ENCODE results near the gene SORCS1. TPM values are rescaled to one million over a fixed set of nuclear protein-coding genes. Genes with fewer than 3 reads are reported as not detected.

SORCS1 gene
- total RNA-seq, 1 experiment from 2014 or later = not detected

GRCh38 chr10:106931853-106932249, 232.7 kb downstream of the SORCS1 start:
- POLR2A ChIA-PET = no interaction called here
- no TSS peak for BruUV-seq (replicated peaks)

GRCh38 chr10:106931159-106931852, 233.2 kb downstream of the SORCS1 start:
- Histone ChIP-seq H3K36me3 (ENCODE audit: control insufficient read depth in 1 of 2, insufficient read depth in 2 of 2, low read length in 2 of 2) (no peaks in the 10 kb centered on the region), H3K9me2 (ENCODE audit: insufficient read depth) (no peaks in the 10 kb centered on the region), H3K4me3 (replicated peaks in 1 of 2; ENCODE audit: low read depth in 1 of 2, low read length in 2 of 2) (no peak overlapping the region), H3K4me2 (ENCODE audit: low read length) (no peak overlapping the region), H2AFZ (ENCODE audit: low read depth, low read length, poor library complexity, severe bottlenecking) (no peak overlapping the region), H3K79me2 (ENCODE audit: insufficient read depth, low read length) (no peaks in the 10 kb centered on the region), H3K27me3 (ENCODE audit: insufficient read depth, low read length) (no peaks in the 10 kb centered on the region), H3K9ac (ENCODE audit: low read length) (no peak overlapping the region), H4K20me1 (ENCODE audit: insufficient read depth) (no peaks in the 10 kb centered on the region), H3K27ac (ENCODE audit: low read depth, low read length) (no peak overlapping the region), H3K9me3 (ENCODE audit: control insufficient read depth in 1 of 2, insufficient read depth in 1 of 2, low read depth in 1 of 2, low read length in 2 of 2) (peaks cover 23 to 31% of the 10 kb centered on the region in 2 experiments; a peak in 2 of 4 replicates), H3K4me1 (ENCODE audit: control insufficient read depth in 1 of 2, insufficient read depth in 2 of 2, low read length in 2 of 2) (no peaks in the 10 kb centered on the region)
- POLR2A ChIA-PET = no interaction called here
- DNase-seq (ENCODE audit: low read depth, low spot score) = no peak
- no TSS peak for BruUV-seq (replicated peaks)
- RAD21 ChIA-PET (ENCODE audit: low non-redundant PET in 1 of 2, low total read pairs in 2 of 2, uncharacterized antibody in 2 of 2, unreplicated experiment in 2 of 2) = no interaction called here
- CTCF ChIA-PET = no interaction called here
- intact Hi-C loops (cut with micrococcal nuclease) = no loop called here
- no peak for ATAC-seq
- no peak for TF ChIP-seq RAD21 (IDR thresholded peaks at IDR 0.05; ENCODE audit: low read depth)
- no peak for TF ChIP-seq TCF7L2 (IDR thresholded peaks at IDR 0.05; ENCODE audit: borderline replicate concordance, extremely low read depth, insufficient read depth, insufficient read length)
- no peak for TF ChIP-seq POLR2AphosphoS5 (IDR thresholded peaks at IDR 0.05; ENCODE audit: low read depth, low read length)
- TF ChIP-seq SRF (IDR thresholded peaks at IDR 0.05; ENCODE audit: low read depth) = no peak
- TF ChIP-seq ZBTB33 (IDR thresholded peaks at IDR 0.05; ENCODE audit: extremely low read depth, insufficient replicate concordance, low read length) = no peak
- TF ChIP-seq ZNF274 (IDR thresholded peaks at IDR 0.05; ENCODE audit: low read depth, low read length) = no peak
- no peak for TF ChIP-seq MAX (IDR thresholded peaks at IDR 0.05)
- no peak for TF ChIP-seq POLR2A (IDR thresholded peaks at IDR 0.05; ENCODE audit: borderline replicate concordance, extremely low read depth, insufficient read depth, insufficient read length)
- TF ChIP-seq EZH2 (IDR thresholded peaks at IDR 0.05) = no peak
- no peak for TF ChIP-seq REST (IDR thresholded peaks at IDR 0.05; ENCODE audit: low read depth)
- no peak for TF ChIP-seq EZH2phosphoT487 (IDR thresholded peaks at IDR 0.05; ENCODE audit: borderline replicate concordance)

More at GRCh38 chr10:106931853-106932249, 232.7 kb downstream of the SORCS1 start:
- no peak overlapping the region for H3K27ac ChIP-seq (ENCODE audit: low read depth, low read length)
- no peak for ATAC-seq
- H3K36me3 ChIP-seq (ENCODE audit: control insufficient read depth in 1 of 2, insufficient read depth in 2 of 2, low read length in 2 of 2) = no peaks in the 10 kb centered on the region
- RAD21 ChIA-PET (ENCODE audit: low non-redundant PET in 1 of 2, low total read pairs in 2 of 2, uncharacterized antibody in 2 of 2, unreplicated experiment in 2 of 2) = no interaction called here
- H3K4me2 ChIP-seq (ENCODE audit: low read length) = no peak overlapping the region
- CTCF ChIA-PET = no interaction called here
- no peak for DNase-seq (ENCODE audit: low read depth, low spot score)
- H3K4me3 ChIP-seq (replicated peaks in 1 of 2; ENCODE audit: low read depth in 1 of 2, low read length in 2 of 2) = no peak overlapping the region
- H3K9me2 ChIP-seq (ENCODE audit: insufficient read depth) = no peaks in the 10 kb centered on the region
- no peaks in the 10 kb centered on the region for H4K20me1 ChIP-seq (ENCODE audit: insufficient read depth)
- no peaks in the 10 kb centered on the region for H3K27me3 ChIP-seq (ENCODE audit: insufficient read depth, low read length)
- no peak overlapping the region for H2AFZ ChIP-seq (ENCODE audit: low read depth, low read length, poor library complexity, severe bottlenecking)
- H3K9me3 ChIP-seq (ENCODE audit: control insufficient read depth in 1 of 2, insufficient read depth in 1 of 2, low read depth in 1 of 2, low read length in 2 of 2) = peaks cover 26 to 36% of the 10 kb centered on the region in 2 experiments; a peak in 2 of 4 replicates
- no peak overlapping the region for H3K9ac ChIP-seq (ENCODE audit: low read length)
- intact Hi-C loops (cut with micrococcal nuclease) = no loop called here
- H3K79me2 ChIP-seq (ENCODE audit: insufficient read depth, low read length) = no peaks in the 10 kb centered on the region
- no peak for TF ChIP-seq EZH2phosphoT487 (IDR thresholded peaks at IDR 0.05; ENCODE audit: borderline replicate concordance)
- no peak for TF ChIP-seq EGR1 (IDR thresholded peaks at IDR 0.05; ENCODE audit: low read depth)
- no peak for TF ChIP-seq ZNF274 (IDR thresholded peaks at IDR 0.05; ENCODE audit: low read depth, low read length)
- H3K4me1 ChIP-seq (ENCODE audit: control insufficient read depth in 1 of 2, insufficient read depth in 2 of 2, low read length in 2 of 2) = no peaks in the 10 kb centered on the region

Measured in HCT116 (cell line).